Tibial artery (tissue), 4 donors: ENCODE results near the gene OSM.

Experiments used
- DNase-seq, 2 donors: peaks; one replicate each; pipeline ENCODE4 v3.0.0-alpha.2; 2019
- H3K27ac ChIP-seq, 2 donors: fragments of 200-600 bp; sonication (generic) in 1 of 2; 1 replicate in 1 of 2; 2 replicates in 1 of 2; pipeline ENCODE4 v1.5.1; 2018 to 2019; ENCODE audit warnings: mild to moderate bottlenecking in 1 of 2
- H3K27me3 ChIP-seq, 2 donors: fragments of 200-600 bp; sonication (generic) in 1 of 2; one replicate each; pipeline versions ENCODE4 v1.5.1 to v1.6.0; 2016 to 2019
- H3K36me3 ChIP-seq, 3 donors: fragments of 200-600 bp; sonication (generic) in 2 of 3; one replicate each; pipeline ENCODE4 v1.5.1; 2016 to 2019; ENCODE audit warnings: mild to moderate bottlenecking in 2 of 3
- H3K4me1 ChIP-seq, 4 donors: fragments of 200-600 bp; sonication (generic) in 2 of 4; 1 replicate in 3 of 4; 2 replicates in 1 of 4; pipeline ENCODE4 v1.5.1; 2016 to 2019
- H3K4me3 ChIP-seq, 2 donors: fragments of 200-600 bp; sonication (generic) in 1 of 2; 1 replicate in 1 of 2; 2 replicates in 1 of 2; pipeline ENCODE4 v1.5.1; 2018 to 2019; ENCODE audit warnings: mild to moderate bottlenecking in 2 of 2
- H3K9me3 ChIP-seq, 3 donors: fragments of 200-600 bp; sonication (generic) in 1 of 3; one replicate each; pipeline ENCODE4 v1.5.1; 2016 to 2019
- CTCF ChIP-seq, 2 experiments: fragments of 200-600 bp in 1 of 2; fragments of 450-650 bp in 1 of 2; IDR thresholded peaks; one replicate each; pipeline ENCODE4 v1.5.1; 2017 to 2019; ENCODE audit warnings: antibody characterized with exemption in 2 of 2, mild to moderate bottlenecking in 1 of 2, moderate library complexity in 1 of 2
- intact Hi-C: fragments of 100-400 bp; cut with DNase I; formaldehyde crosslinking; loops from one replicate; pipeline ENCODE4 v1.15.0; 2023; ENCODE audit warnings: low total_unique reads

Gene OSM

GRCh38 chr22:30292069-30292970 lies 25.7 kb upstream of the OSM start:
- H3K36me3 ChIP-seq, result peaks cover 37 to 60% (median 60%) of the 10 kb centered on the region in 3 donors
- no peak overlapping the region for H3K4me3 ChIP-seq
- no peaks in the 10 kb centered on the region for H3K9me3 ChIP-seq
- H3K27me3 ChIP-seq, result no peaks in the 10 kb centered on the region
- TF ChIP-seq CTCF (IDR thresholded peaks at IDR 0.05), result no peak
- H3K4me1 ChIP-seq, result peaks cover 17 to 60% (median 31%) of the 10 kb centered on the region in 4 donors
- no peak for DNase-seq
- H3K27ac ChIP-seq, result peak overlapping the region; percentile 89 to 99
- intact Hi-C loops, result no loop called here

- Histone ChIP-seq H3K36me3 (peaks cover 27 to 58% (median 55%) of the 10 kb centered on the region in 3 donors), H3K27me3 (no peaks in the 10 kb centered on the region), H3K4me1 (peaks cover 17 to 57% (median 31%) of the 10 kb centered on the region in 4 donors), H3K4me3 (no peak overlapping the region), H3K9me3 (no peaks in the 10 kb centered on the region), H3K27ac (peak overlapping the region; percentile 89 to 99)
- DNase-seq, result peak; percentile 89 to 94
- no peak for TF ChIP-seq CTCF (IDR thresholded peaks at IDR 0.05)
- intact Hi-C loops, result no loop called here
These were observed 24.6 kb upstream of the OSM start for GRCh38 chr22:30291058-30291892.

- TF ChIP-seq CTCF (IDR thresholded peaks at IDR 0.05), result no peak
- Histone ChIP-seq H3K4me1 (peaks cover 17 to 53% (median 31%) of the 10 kb centered on the region in 4 donors), H3K27ac (peak overlapping the region; percentile 89 to 99), H3K4me3 (peak overlapping the region; percentile 76 to 99), H3K27me3 (no peaks in the 10 kb centered on the region), H3K9me3 (no peaks in the 10 kb centered on the region), H3K36me3 (peaks cover 27 to 57% (median 55%) of the 10 kb centered on the region in 3 donors)
- peak in 1 of 2 donors; percentile 57 for DNase-seq
- intact Hi-C loops, result no loop called here
These were observed 23.8 kb upstream of the OSM start for GRCh38 chr22:30290342-30291057.

GRCh38 chr22:30289980-30290313 lies 23.3 kb upstream of the OSM start:
- Histone ChIP-seq H3K9me3 (no peaks in the 10 kb centered on the region), H3K27me3 (no peaks in the 10 kb centered on the region), H3K27ac (peak overlapping the region; percentile 89 to 99), H3K36me3 (peaks cover 27 to 57% (median 55%) of the 10 kb centered on the region in 3 donors), H3K4me1 (peaks cover 17 to 52% (median 31%) of the 10 kb centered on the region in 4 donors), H3K4me3 (peak overlapping the region; percentile 76 to 99)
- peak in 1 of 2 experiments; percentile 16 for TF ChIP-seq CTCF (IDR thresholded peaks at IDR 0.05)
- peak in 1 of 2 donors; percentile 80 for DNase-seq
- intact Hi-C loops, result loop anchor here (2.0 kb wide), 2 partner anchors 37 to 67 kb away; partner anchors contain the start of genes CCDC157, SF3A1 and TBC1D10A
